Brain microvascular endothelial cell (primary cell): ENCODE measurements around the gene LRBA.

Source experiments
- DNase-seq: peaks from one replicate; pipeline ENCODE4 v3.0.0-alpha.2; 2020
- H3K27ac ChIP-seq: fragments of 250-450 bp; sonication (Bioruptor Pico); 2 replicates; pipeline ENCODE4 v1.5.1; 2020; ENCODE audit warnings: mild to moderate bottlenecking, moderate library complexity
- H3K27me3 ChIP-seq: fragments of 250-450 bp; sonication (Bioruptor Pico); replicated peaks from 2 replicates; pipeline ENCODE4 v1.5.1; 2020; ENCODE audit warnings: mild to moderate bottlenecking
- H3K36me3 ChIP-seq: fragments of 250-450 bp; sonication (Bioruptor Pico); replicated peaks from 2 replicates; pipeline ENCODE4 v1.5.1; 2020; ENCODE audit warnings: mild to moderate bottlenecking
- H3K4me3 ChIP-seq: 2 replicates; pipeline ENCODE4 v1.5.1; 2011; ENCODE audit warnings: low read depth, mild to moderate bottlenecking, control low read depth, low read length, moderate library complexity
- in situ Hi-C: cut with HindIII; loops from 2 replicates; pipeline ENCODE4 v1.10.0; 2017; ENCODE audit warnings: low sequenced_read_pairs, low pct_ligation_motif_present
- TF ChIP-seq, protein P1 (sequence below): IDR thresholded peaks from 2 replicates; pipeline ENCODE4 v1.5.1; 2011; ENCODE audit warnings: low read depth, mild to moderate bottlenecking, moderate library complexity, low read length, control low read depth, inconsistent platforms; ENCODE audit errors: missing control alignments

The LRBA gene

DNA sequence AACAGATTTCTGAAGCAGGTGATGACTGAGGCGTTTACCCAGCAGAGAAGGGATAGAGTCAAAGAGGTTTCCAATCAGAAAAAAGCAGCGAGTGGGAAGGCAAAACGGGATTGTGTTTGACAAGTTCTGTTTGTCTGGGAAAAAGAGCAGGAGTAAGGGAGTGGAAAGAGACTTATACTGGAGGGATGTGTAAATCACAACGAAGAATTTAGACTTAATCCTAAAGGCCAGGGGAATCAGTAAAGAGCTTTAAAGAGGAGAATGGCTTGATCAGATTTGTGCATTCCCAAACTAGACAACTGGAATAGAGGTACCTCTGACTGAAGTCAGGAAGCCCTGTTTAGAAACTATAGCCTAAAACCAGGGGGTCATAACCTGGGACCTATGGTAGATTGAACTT is 31.5 kb upstream of the LRBA start:
- Histone ChIP-seq H3K36me3 (no peaks in the 10 kb centered on the region), H3K27ac (no peak overlapping the region), H3K4me3 (no peak overlapping the region), H3K27me3 (no peaks in the 10 kb centered on the region)
- in situ Hi-C loops, result no loop called here
- TF ChIP-seq, protein P1, sequence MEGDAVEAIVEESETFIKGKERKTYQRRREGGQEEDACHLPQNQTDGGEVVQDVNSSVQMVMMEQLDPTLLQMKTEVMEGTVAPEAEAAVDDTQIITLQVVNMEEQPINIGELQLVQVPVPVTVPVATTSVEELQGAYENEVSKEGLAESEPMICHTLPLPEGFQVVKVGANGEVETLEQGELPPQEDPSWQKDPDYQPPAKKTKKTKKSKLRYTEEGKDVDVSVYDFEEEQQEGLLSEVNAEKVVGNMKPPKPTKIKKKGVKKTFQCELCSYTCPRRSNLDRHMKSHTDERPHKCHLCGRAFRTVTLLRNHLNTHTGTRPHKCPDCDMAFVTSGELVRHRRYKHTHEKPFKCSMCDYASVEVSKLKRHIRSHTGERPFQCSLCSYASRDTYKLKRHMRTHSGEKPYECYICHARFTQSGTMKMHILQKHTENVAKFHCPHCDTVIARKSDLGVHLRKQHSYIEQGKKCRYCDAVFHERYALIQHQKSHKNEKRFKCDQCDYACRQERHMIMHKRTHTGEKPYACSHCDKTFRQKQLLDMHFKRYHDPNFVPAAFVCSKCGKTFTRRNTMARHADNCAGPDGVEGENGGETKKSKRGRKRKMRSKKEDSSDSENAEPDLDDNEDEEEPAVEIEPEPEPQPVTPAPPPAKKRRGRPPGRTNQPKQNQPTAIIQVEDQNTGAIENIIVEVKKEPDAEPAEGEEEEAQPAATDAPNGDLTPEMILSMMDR, result no peak
- no peak for DNase-seq

DNA sequence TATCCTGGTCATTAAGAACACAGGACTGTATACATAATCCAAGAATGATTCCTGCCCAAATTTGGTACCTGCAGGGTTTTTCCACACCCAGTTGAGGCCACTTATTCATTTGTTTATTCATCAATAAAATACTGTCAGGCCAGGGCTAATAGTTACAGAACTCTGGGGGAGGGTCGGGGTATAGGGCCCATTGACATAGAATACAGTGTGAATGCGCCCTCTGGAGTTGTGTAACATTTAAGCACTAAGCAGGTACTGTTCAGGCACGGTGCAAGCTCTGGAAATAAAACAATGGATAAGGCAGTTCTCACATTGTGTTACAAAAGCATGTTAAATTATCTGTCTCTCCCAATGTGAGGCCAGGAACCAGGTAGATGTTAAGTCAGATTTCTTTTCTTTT is 30.8 kb upstream of the LRBA start:
- TF ChIP-seq, protein P1, result no peak
- H3K27me3 ChIP-seq, result no peaks in the 10 kb centered on the region
- H3K27ac ChIP-seq, result no peak overlapping the region
- in situ Hi-C loops, result no loop called here
- H3K4me3 ChIP-seq, result no peak overlapping the region
- H3K36me3 ChIP-seq, result no peaks in the 10 kb centered on the region
- DNase-seq, result no peak

DNA sequence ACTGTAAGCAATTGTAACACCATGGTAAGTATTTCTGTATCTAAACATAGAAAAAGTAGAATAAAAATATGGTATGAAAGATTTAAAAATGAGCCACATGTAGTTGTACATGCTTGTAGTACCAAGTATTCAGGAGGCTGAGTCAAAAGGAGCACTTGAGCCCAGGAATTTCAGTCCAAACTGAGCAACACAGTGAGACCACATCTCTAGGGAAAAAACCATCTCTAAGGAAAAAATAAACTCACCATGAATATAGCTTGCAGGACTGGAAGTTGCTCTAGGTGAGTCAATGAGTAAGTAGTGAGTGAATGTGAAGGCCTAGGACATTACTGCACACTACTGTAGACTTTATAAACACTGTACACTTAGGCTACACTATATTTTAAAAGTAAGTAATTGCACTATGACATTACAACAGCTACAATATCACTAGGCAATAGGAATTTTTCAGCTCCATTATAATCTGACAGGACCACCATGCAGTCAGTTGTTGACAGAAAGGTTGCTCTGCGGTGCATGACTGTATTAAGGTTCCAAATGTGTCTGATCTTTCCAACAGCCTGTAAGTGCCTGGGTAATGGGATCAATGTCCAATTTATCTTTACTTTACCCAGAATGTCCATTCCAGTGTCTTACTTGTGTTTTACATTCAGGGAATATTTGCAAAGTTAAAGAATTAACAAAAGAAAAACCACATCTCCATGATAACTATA is 28.9 kb upstream of the LRBA start:
- in situ Hi-C loops, result no loop called here
- H3K27ac ChIP-seq, result no peak overlapping the region
- TF ChIP-seq, protein P1, result no peak

DNA sequence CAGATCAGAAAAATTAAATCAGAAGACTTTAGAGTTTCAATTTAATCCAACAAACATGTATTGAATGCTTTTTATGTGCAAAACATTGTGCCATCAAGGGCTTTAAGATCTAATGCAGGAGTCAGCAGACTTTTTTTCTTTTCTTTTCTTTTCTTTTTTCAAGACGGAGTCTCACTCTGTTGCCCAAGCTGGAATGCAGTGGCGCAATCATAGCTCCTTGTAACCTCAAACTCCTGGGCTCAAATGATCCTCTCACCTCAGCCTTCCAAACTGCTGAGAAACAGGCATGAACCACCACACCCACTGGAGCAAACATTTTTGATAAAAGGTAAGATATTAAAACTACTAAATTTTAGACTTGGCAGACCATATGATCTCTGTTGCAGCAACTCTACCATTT is 24.6 kb upstream of the LRBA start:
- DNase-seq, result no peak
- no peaks in the 10 kb centered on the region for H3K36me3 ChIP-seq
- in situ Hi-C loops, result no loop called here
- H3K27ac ChIP-seq, result no peak overlapping the region
- no peaks in the 10 kb centered on the region for H3K27me3 ChIP-seq
- TF ChIP-seq, protein P1, result no peak
- no peak overlapping the region for H3K4me3 ChIP-seq

More for the DNA sequence above, 28.9 kb upstream of the LRBA start:
- Histone ChIP-seq H3K36me3 (no peaks in the 10 kb centered on the region), H3K4me3 (no peak overlapping the region), H3K27me3 (no peaks in the 10 kb centered on the region)
- no peak for DNase-seq

DNA sequence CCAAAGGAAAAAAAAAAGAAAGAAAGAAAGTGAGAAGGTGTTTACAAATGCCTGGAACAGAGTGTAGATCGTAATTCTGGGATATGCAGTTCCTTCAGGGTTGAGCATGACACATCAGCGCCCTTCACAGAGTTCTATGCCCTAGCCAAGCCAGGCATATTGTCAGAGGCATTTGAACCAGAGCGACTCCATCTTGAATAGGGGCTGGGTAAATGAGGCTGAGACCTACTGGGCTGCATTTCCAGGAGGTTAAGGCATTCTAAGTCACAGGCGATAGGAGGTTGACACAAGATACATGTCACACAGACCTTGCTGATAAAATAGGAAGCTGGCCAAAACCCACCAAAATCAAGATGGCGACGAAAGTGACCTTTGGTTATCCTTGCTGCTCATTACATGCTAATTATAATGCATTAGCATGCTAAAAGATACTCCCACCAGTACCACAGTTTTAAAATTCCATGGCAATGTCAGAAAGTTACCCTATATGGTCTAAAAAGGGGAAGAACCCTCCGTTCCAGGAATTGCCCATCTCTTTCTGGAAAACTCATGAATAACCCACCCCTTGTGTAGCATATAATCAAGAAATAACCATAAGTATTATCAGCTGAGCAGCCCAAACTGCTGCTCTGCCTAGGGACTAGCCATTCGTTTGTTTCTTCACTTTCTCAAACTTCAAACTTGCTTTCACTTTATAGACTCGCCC is 23.5 kb upstream of the LRBA start:
- Histone ChIP-seq H3K27ac (no peak overlapping the region), H3K36me3 (no peaks in the 10 kb centered on the region), H3K27me3 (no peaks in the 10 kb centered on the region), H3K4me3 (no peak overlapping the region)
- TF ChIP-seq, protein P1, result no peak
- in situ Hi-C loops, result no loop called here
- DNase-seq, result no peak

DNA sequence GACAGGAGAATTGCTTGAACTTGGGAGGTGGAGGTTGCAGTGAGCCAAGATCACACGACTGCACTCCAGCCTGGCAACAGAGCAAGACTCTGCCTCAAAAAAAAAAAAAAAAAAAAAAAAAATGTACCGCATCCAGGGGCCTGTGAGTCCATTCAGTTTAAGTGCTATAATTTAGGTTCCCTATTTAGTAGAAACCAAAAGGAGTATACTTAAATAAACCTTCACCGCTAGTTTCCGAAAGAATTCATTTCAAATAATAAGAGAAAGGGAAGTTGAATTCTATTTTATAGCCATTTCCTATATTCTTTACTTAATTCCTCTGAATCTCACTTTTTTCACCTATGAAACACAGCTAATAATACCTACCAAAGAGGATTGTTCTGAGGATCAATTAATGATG is 20.8 kb upstream of the LRBA start:
- TF ChIP-seq, protein P1, result no peak
- no peak for DNase-seq
- no peak overlapping the region for H3K27ac ChIP-seq
- H3K36me3 ChIP-seq, result no peaks in the 10 kb centered on the region
- H3K27me3 ChIP-seq, result no peaks in the 10 kb centered on the region
- H3K4me3 ChIP-seq, result no peak overlapping the region
- in situ Hi-C loops, result no loop called here
